A549 (cell line): ENCODE results near the gene ARFGAP2. TPM values are rescaled to one million over a fixed set of nuclear protein-coding genes. Genes with fewer than 3 reads are reported as not detected.

Experiments used
- ATAC-seq, 2 experiments: fragments of 200-7000 bp in 1 of 2; fragments of >200 bp in 1 of 2; cut with Nextera tagmentation in 1 of 2; cut with Tn5 transposase in 1 of 2; 3 replicates each; pipeline versions ENCODE4 v1.8.0 to v1.9.1; 2018 to 2020; ENCODE audit warnings: mild to moderate bottlenecking in 1 of 2, moderate library complexity in 1 of 2
- CTCF ChIA-PET: fragments of 300-600 bp; sonication (Branson Sonifier 250); formaldehyde crosslinking; extraction: SDS; loops from one replicate; lab custom pipeline; 2021; ENCODE audit warnings: antibody characterized with exemption, inconsistent platforms; lab: Yijun Ruan, JAX
- POLR2A ChIA-PET: fragments of 350-600 bp; formaldehyde crosslinking; extraction: SDS; loops from one replicate; lab custom pipeline; 2021; ENCODE audit warnings: antibody characterized with exemption, inconsistent platforms; lab: Yijun Ruan, JAX
- DNase-seq, 2 experiments: peaks; one replicate each; pipeline versions ENCODE4 v3.0.0 to v3.0.0-alpha.2; 2011 to 2016; ENCODE audit warnings: low read depth in 1 of 2, low spot score in 1 of 2
- FAIRE-seq: peaks from 2 replicates; lab custom pipeline; 2011; peaks lifted over from hg19 to GRCh38; lab: Jason Lieb, UNC
- H3K27ac ChIP-seq, 2 experiments: fragments of >200 bp; sonication (Bioruptor Twin); formaldehyde crosslinking; 3 replicates each; pipeline ENCODE4 v1.5.1; 2016 to 2017
- H3K4me1 ChIP-seq: fragments of >200 bp; sonication (Bioruptor Twin); formaldehyde crosslinking; 3 replicates; pipeline ENCODE4 v1.6.1; 2016
- H3K4me2 ChIP-seq: fragments of >200 bp; sonication (Bioruptor Twin); formaldehyde crosslinking; 3 replicates; pipeline ENCODE4 v1.6.1; 2016
- H3K4me3 ChIP-seq: fragments of >200 bp; sonication (Bioruptor Twin); formaldehyde crosslinking; 3 replicates; pipeline ENCODE4 v1.5.1; 2016
- H3K9me3 ChIP-seq: fragments of >200 bp; sonication (Bioruptor Twin); formaldehyde crosslinking; 3 replicates; pipeline ENCODE4 v1.6.1; 2016
- BHLHE40 ChIP-seq: IDR thresholded peaks from 2 replicates; pipeline ENCODE4 v1.6.1; 2012; ENCODE audit warnings: low read depth, low read length, inconsistent platforms
- CBX2 ChIP-seq: fragments of 200-600 bp; sonication (generic); IDR thresholded peaks from 2 replicates; pipeline ENCODE4 v1.6.1; 2016; ENCODE audit warnings: low read depth, mild to moderate bottlenecking, borderline replicate concordance
- CBX8 ChIP-seq: fragments of 200-600 bp; sonication (generic); IDR thresholded peaks from 2 replicates; pipeline ENCODE4 v1.6.1; 2016
- CEBPB ChIP-seq, 2 experiments: fragments of >200 bp in 1 of 2; sonication (Bioruptor Twin) in 1 of 2; formaldehyde crosslinking in 1 of 2; IDR thresholded peaks; 2 replicates each; pipeline ENCODE4 v1.6.1; 2012 to 2016
- CHD2 ChIP-seq: fragments of 150-350 bp; IDR thresholded peaks from 2 replicates; pipeline ENCODE4 v1.6.1; 2014; ENCODE audit warnings: low read length; ENCODE audit not compliant: partially characterized antibody
- CHD4 ChIP-seq: fragments of 200-600 bp; sonication (generic); IDR thresholded peaks from 2 replicates; pipeline ENCODE4 v1.6.1; 2016; ENCODE audit warnings: antibody characterized with exemption, mild to moderate bottlenecking, borderline replicate concordance
- ESRRA ChIP-seq: fragments of 150-350 bp; IDR thresholded peaks from 2 replicates; pipeline ENCODE4 v1.6.1; 2014; ENCODE audit warnings: mild to moderate bottlenecking, low read length, borderline replicate concordance
- FOSL2 ChIP-seq, 2 experiments: fragments of 450-650 bp in 1 of 2; fragments of >200 bp in 1 of 2; sonication (Bioruptor Twin) in 1 of 2; formaldehyde crosslinking; IDR thresholded peaks; 2 replicates each; pipeline versions ENCODE4 v1.5.0 to v1.6.1; 2016 to 2020; ENCODE audit warnings: mild to moderate bottlenecking in 1 of 2, moderate library complexity in 1 of 2
- FOXS1 ChIP-seq: fragments of 250-450 bp; sonication (Bioruptor Pico); IDR thresholded peaks from 2 replicates; pipeline ENCODE4 v1.5.0; 2020; ENCODE audit warnings: mild to moderate bottlenecking, moderate library complexity
- HDAC2 ChIP-seq: fragments of 200-600 bp; sonication (generic); IDR thresholded peaks from 2 replicates; pipeline ENCODE4 v1.6.1; 2016
- HOXA7 ChIP-seq: fragments of 250-450 bp; sonication (Bioruptor Pico); IDR thresholded peaks from 2 replicates; pipeline ENCODE4 v1.5.0; 2020; ENCODE audit warnings: mild to moderate bottlenecking, moderate library complexity
- HOXB13 ChIP-seq: fragments of 250-450 bp; sonication (Bioruptor Pico); IDR thresholded peaks from 2 replicates; pipeline ENCODE4 v1.5.0; 2020; ENCODE audit warnings: low read depth, mild to moderate bottlenecking, moderate library complexity
- JUN ChIP-seq, 2 experiments: fragments of >200 bp; sonication (Bioruptor Twin); formaldehyde crosslinking; IDR thresholded peaks; 2 replicates in 1 of 2; 3 replicates in 1 of 2; pipeline ENCODE4 v1.6.1; 2016 to 2017
- JUNB ChIP-seq: fragments of >200 bp; sonication (Bioruptor Twin); formaldehyde crosslinking; IDR thresholded peaks from 2 replicates; pipeline ENCODE4 v1.6.1; 2016
- MYC ChIP-seq: IDR thresholded peaks from 2 replicates; pipeline ENCODE4 v1.6.1; 2012; ENCODE audit warnings: mild to moderate bottlenecking, inconsistent platforms, low read length, improper control_type of control experiment, borderline replicate concordance
- NPAS2 ChIP-seq: fragments of 250-450 bp; sonication (Bioruptor Pico); IDR thresholded peaks from 2 replicates; pipeline ENCODE4 v1.8.0; 2022; ENCODE audit warnings: mild to moderate bottlenecking, moderate library complexity, borderline replicate concordance
- RAD21 ChIP-seq, 2 experiments: fragments of >200 bp in 1 of 2; sonication (Bioruptor Twin) in 1 of 2; formaldehyde crosslinking in 1 of 2; IDR thresholded peaks in 1 of 2; conservative IDR thresholded peaks in 1 of 2; 2 replicates in 1 of 2; 3 replicates in 1 of 2; pipeline ENCODE4 v1.6.1; 2012 to 2018; ENCODE audit warnings: inconsistent platforms in 1 of 2
- RCOR1 ChIP-seq: fragments of 150-350 bp; IDR thresholded peaks from 2 replicates; pipeline ENCODE4 v1.6.1; 2014; ENCODE audit warnings: antibody characterized with exemption, low read length, low read depth
- RFX5 ChIP-seq: fragments of 450-650 bp; IDR thresholded peaks from 2 replicates; pipeline ENCODE4 v1.7.1; 2014; ENCODE audit warnings: antibody characterized with exemption, mild to moderate bottlenecking, moderate library complexity
- RNF2 ChIP-seq: fragments of 200-600 bp; sonication (generic); IDR thresholded peaks from 2 replicates; pipeline ENCODE4 v1.6.1; 2016; ENCODE audit warnings: low read depth, mild to moderate bottlenecking, antibody characterized with exemption, moderate library complexity, borderline replicate concordance
- SMC3 ChIP-seq: fragments of >200 bp; sonication (Bioruptor Twin); formaldehyde crosslinking; IDR thresholded peaks from 3 replicates; pipeline ENCODE4 v1.6.1; 2018; ENCODE audit warnings: inconsistent platforms
- ZC3H11A ChIP-seq: fragments of 450-650 bp; IDR thresholded peaks from 2 replicates; pipeline ENCODE4 v1.6.1; 2014; ENCODE audit warnings: antibody characterized with exemption, mild to moderate bottlenecking
- ZSCAN20 ChIP-seq: fragments of 250-450 bp; sonication (Bioruptor Pico); IDR thresholded peaks from 2 replicates; pipeline ENCODE4 v1.8.0; 2022; ENCODE audit warnings: mild to moderate bottlenecking, moderate library complexity
- WGBS: methylation state at CpG from one replicate; pipeline ENCODE4 v1.1.6; 2017; ENCODE audit errors: missing lambda C conversion rate; 5-methylcytosine and 5-hydroxymethylcytosine counted together
- polyA plus RNA-seq, 4 experiments: library from polyadenylated mRNA; depleted of rRNA in 3 of 4; stranded (reverse); fragments of >200 nt; fragmentation: RNase III in 1 of 4; extraction: RNeasy Plus Mini Kit Qiagen cat#74134 plus additional on column Dnase treatment in 1 of 4; gene quantifications; 2 replicates in 3 of 4; 3 replicates in 1 of 4; pipeline ENCODE4 v1.2.3, GENCODE V29; 2011 to 2017
- TF ChIP-seq, protein P1 (sequence below): fragments of 150-350 bp; IDR thresholded peaks from 2 replicates; pipeline ENCODE4 v1.6.1; 2014; ENCODE audit warnings: low read depth, mild to moderate bottlenecking, low read length
- TF ChIP-seq, protein P2 (sequence below): fragments of >200 bp; sonication (Bioruptor Twin); formaldehyde crosslinking; IDR thresholded peaks from 2 replicates; pipeline ENCODE4 v1.6.1; 2016
- TF ChIP-seq, protein P3 (sequence below): IDR thresholded peaks from 2 replicates; pipeline ENCODE4 v1.6.1; 2012
- TF ChIP-seq, protein P4 (sequence below): fragments of >200 bp; sonication (Bioruptor Twin); formaldehyde crosslinking; IDR thresholded peaks from 3 replicates; pipeline ENCODE4 v1.5.1; 2016
- TF ChIP-seq, protein P5 (sequence below): fragments of 200-600 bp; sonication (generic); IDR thresholded peaks from 2 replicates; pipeline ENCODE4 v1.6.1; 2016; ENCODE audit warnings: antibody characterized with exemption, mild to moderate bottlenecking, moderate library complexity

ARFGAP2 gene
- polyA plus RNA-seq, 2 of the 4 experiments (the other 2 are of a cell fraction) = 29.5 to 34.0 TPM

DNA sequence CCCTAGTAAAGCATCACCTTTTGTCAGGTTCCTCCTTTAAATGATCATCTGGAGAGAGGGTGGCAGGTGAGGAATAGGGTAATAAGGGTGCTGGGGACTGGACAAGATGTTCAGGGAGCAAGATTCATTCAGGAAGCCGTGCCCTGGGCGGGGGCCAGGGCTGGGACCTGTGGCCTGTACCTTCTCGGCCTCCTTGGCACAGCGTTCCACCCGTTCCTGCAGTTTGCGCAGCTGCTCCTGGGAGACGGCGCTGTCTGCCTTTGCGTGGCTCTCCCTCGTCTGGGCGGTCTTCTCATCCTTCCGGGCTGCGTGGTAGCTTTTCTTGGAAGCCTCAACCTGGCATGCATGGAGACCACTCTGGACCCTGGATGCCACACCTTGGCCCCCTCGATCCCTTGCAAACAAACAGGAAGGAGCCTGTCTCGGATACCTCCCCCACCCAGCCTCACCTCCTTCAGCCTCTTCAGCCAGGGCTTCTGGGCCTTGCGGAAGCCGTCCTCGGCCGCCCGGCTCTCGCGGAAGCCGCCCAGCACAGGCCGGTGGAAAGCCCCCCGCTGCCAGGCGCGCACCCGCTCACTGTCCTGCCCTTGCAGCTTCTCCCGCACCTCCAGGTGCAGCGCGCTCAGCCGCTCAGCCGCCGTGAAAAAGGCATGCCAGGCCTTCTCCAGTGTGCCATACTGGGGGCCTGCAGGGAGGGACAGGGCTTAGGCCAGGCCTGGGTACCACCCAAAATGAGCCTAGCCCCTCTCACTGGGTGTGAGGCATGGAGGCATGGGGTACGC is 3.5 kb upstream of the ARFGAP2 start:
- Histone ChIP-seq H3K9me3 (no peaks in the 10 kb centered on the region), H3K4me1 (peaks cover 24% of the 10 kb centered on the region), H3K4me2 (no peak overlapping the region), H3K4me3 (no peak overlapping the region), H3K27ac (no peak overlapping the region)
- no peak for TF ChIP-seq HOXB13 (CRISPR knock-in tag)
- TF ChIP-seq ESRRA = no peak
- TF ChIP-seq CBX2 = no peak
- TF ChIP-seq CHD4 = no peak
- TF ChIP-seq BHLHE40 = no peak
- no peak for TF ChIP-seq HOXA7 (CRISPR knock-in tag)
- no peak for TF ChIP-seq RAD21 (conservative IDR thresholded peaks at IDR 0.05 in 1 of 2, IDR thresholded peaks at IDR 0.05 in 1 of 2)
- no peak for TF ChIP-seq RNF2
- TF ChIP-seq, protein P1, sequence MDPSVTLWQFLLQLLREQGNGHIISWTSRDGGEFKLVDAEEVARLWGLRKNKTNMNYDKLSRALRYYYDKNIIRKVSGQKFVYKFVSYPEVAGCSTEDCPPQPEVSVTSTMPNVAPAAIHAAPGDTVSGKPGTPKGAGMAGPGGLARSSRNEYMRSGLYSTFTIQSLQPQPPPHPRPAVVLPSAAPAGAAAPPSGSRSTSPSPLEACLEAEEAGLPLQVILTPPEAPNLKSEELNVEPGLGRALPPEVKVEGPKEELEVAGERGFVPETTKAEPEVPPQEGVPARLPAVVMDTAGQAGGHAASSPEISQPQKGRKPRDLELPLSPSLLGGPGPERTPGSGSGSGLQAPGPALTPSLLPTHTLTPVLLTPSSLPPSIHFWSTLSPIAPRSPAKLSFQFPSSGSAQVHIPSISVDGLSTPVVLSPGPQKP = no peak
- no peak for TF ChIP-seq RFX5
- TF ChIP-seq ZC3H11A = no peak
- no peak for TF ChIP-seq CBX8
- TF ChIP-seq JUNB = no peak
- no peak for TF ChIP-seq MYC
- TF ChIP-seq SMC3 = no peak
- TF ChIP-seq ZSCAN20 = no peak
- no peak for TF ChIP-seq NPAS2 (CRISPR knock-in tag)
- FAIRE-seq (no peak), ATAC-seq (no peak), DNase-seq (no peak)
- ChIA-PET CTCF (interaction anchor here (0.8 to 10.8 kb wide), 20 partner anchors 8 to 475 kb away, joined by 3 to 173 read pairs (median 8); partner anchors contain the start of genes ACP2, DDB2, MADD and NR1H3), POLR2A (interaction anchor here (1.0 to 1.3 kb wide), 4 partner anchors 34 to 175 kb away, joined by 4 to 23 read pairs (median 4); partner anchors contain the start of genes ACP2 and DDB2)
- 96% methylated on average over 33 of the region's 35 CpGs for WGBS

- Histone ChIP-seq H3K4me3 (no peak overlapping the region), H3K4me2 (no peak overlapping the region), H3K9me3 (no peaks in the 10 kb centered on the region), H3K4me1 (peaks cover 19% of the 10 kb centered on the region), H3K27ac (no peak overlapping the region)
- ChIA-PET POLR2A (interaction anchor here (0.5 to 1.3 kb wide), 5 partner anchors 35 to 175 kb away, joined by 3 to 23 read pairs (median 4); partner anchors contain the start of genes ACP2 and DDB2), CTCF (interaction anchor here (0.6 to 10.8 kb wide), 21 partner anchors 8 to 475 kb away, joined by 3 to 173 read pairs (median 7); partner anchors contain the start of genes ACP2, DDB2, MADD and NR1H3)
- FAIRE-seq (no peak), ATAC-seq (peak; percentile 46 to 54; a peak in 5 of 6 replicates), DNase-seq (peak; percentile 70 to 78)
- 96% methylated on average over 1 of the region's 1 CpG for WGBS
- TF ChIP-seq, protein P2, sequence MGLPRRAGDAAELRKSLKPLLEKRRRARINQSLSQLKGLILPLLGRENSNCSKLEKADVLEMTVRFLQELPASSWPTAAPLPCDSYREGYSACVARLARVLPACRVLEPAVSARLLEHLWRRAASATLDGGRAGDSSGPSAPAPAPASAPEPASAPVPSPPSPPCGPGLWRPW = no peak
- TF ChIP-seq JUN (IDR thresholded peaks at IDR 0.05) = no peak
- TF ChIP-seq HDAC2 = no peak
- no peak for TF ChIP-seq FOSL2 (IDR thresholded peaks at IDR 0.05)
- TF ChIP-seq FOSL2 (CRISPR knock-in tag; IDR thresholded peaks at IDR 0.05) = no peak
- no peak for TF ChIP-seq HOXA7 (CRISPR knock-in tag)
- no peak for TF ChIP-seq NPAS2 (CRISPR knock-in tag)
- TF ChIP-seq HOXB13 (CRISPR knock-in tag) = no peak
- TF ChIP-seq RAD21 (conservative IDR thresholded peaks at IDR 0.05 in 1 of 2, IDR thresholded peaks at IDR 0.05 in 1 of 2) = peak; percentile 53 to 71
- TF ChIP-seq, protein P3, sequence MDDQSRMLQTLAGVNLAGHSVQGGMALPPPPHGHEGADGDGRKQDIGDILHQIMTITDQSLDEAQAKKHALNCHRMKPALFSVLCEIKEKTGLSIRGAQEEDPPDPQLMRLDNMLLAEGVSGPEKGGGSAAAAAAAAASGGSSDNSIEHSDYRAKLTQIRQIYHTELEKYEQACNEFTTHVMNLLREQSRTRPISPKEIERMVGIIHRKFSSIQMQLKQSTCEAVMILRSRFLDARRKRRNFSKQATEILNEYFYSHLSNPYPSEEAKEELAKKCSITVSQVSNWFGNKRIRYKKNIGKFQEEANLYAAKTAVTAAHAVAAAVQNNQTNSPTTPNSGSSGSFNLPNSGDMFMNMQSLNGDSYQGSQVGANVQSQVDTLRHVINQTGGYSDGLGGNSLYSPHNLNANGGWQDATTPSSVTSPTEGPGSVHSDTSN = no peak
- TF ChIP-seq, protein P4, sequence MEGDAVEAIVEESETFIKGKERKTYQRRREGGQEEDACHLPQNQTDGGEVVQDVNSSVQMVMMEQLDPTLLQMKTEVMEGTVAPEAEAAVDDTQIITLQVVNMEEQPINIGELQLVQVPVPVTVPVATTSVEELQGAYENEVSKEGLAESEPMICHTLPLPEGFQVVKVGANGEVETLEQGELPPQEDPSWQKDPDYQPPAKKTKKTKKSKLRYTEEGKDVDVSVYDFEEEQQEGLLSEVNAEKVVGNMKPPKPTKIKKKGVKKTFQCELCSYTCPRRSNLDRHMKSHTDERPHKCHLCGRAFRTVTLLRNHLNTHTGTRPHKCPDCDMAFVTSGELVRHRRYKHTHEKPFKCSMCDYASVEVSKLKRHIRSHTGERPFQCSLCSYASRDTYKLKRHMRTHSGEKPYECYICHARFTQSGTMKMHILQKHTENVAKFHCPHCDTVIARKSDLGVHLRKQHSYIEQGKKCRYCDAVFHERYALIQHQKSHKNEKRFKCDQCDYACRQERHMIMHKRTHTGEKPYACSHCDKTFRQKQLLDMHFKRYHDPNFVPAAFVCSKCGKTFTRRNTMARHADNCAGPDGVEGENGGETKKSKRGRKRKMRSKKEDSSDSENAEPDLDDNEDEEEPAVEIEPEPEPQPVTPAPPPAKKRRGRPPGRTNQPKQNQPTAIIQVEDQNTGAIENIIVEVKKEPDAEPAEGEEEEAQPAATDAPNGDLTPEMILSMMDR = peak; percentile 47
- no peak for TF ChIP-seq RCOR1
- TF ChIP-seq CBX8 = no peak
- TF ChIP-seq, protein P5, sequence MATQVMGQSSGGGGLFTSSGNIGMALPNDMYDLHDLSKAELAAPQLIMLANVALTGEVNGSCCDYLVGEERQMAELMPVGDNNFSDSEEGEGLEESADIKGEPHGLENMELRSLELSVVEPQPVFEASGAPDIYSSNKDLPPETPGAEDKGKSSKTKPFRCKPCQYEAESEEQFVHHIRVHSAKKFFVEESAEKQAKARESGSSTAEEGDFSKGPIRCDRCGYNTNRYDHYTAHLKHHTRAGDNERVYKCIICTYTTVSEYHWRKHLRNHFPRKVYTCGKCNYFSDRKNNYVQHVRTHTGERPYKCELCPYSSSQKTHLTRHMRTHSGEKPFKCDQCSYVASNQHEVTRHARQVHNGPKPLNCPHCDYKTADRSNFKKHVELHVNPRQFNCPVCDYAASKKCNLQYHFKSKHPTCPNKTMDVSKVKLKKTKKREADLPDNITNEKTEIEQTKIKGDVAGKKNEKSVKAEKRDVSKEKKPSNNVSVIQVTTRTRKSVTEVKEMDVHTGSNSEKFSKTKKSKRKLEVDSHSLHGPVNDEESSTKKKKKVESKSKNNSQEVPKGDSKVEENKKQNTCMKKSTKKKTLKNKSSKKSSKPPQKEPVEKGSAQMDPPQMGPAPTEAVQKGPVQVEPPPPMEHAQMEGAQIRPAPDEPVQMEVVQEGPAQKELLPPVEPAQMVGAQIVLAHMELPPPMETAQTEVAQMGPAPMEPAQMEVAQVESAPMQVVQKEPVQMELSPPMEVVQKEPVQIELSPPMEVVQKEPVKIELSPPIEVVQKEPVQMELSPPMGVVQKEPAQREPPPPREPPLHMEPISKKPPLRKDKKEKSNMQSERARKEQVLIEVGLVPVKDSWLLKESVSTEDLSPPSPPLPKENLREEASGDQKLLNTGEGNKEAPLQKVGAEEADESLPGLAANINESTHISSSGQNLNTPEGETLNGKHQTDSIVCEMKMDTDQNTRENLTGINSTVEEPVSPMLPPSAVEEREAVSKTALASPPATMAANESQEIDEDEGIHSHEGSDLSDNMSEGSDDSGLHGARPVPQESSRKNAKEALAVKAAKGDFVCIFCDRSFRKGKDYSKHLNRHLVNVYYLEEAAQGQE = no peak
- no peak for TF ChIP-seq CHD2
- no peak for TF ChIP-seq FOXS1 (CRISPR knock-in tag)
- no peak for TF ChIP-seq RNF2
- no peak for TF ChIP-seq CEBPB (IDR thresholded peaks at IDR 0.05)
Measured at GRCh38 chr11:47179655-47179991, 2.9 kb upstream of the ARFGAP2 start.
